ENCODE data around the gene MFAP3.

Gene MFAP3

GRCh38 chr5:154092356-154093141 is 53.8 kb downstream of the MFAP3 start:
- no peak for DNase-seq (ENCODE audit: low read depth in 3 of 3)

DNA sequence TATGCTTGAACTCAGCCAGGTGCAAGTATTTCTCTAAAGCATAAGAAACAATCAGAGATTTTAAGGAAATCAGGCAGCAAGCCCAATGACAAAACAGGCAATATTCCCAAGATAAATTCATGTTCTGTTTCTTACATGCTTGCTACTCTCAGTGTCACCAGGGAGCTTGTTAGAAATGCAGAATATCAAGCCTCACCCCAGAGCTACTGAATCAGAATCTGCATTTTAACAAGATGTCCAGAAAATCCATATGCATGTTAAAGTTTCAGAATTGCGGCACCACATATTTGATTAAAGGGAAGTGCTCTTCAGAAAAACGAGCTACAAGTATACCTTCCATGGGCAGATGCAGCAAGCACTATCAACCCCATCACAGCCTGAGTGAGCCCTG is 54.4 kb downstream of the MFAP3 start:
- DNase-seq (ENCODE audit: low read depth in 3 of 3), result no peak

DNA sequence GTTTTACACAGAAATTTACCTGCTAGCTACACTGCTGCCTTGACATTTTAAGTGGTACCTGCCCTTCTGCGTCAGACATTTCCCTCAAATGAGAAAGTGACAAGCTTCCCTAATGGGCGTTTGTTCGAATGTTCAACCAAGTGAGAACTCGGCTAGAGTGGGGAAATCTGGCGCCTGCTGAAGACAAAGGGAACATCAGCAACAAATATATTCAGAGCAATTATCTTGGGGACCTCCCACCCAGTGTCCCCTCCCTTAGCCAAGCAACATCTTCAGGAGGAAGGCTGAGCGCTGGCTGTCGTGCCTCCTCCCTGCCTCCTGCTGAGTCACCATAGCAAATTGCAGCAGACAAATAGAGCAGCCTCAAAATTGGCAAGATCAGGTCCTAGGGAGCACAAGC is 57.1 kb downstream of the MFAP3 start:
- no peak for DNase-seq (ENCODE audit: low read depth in 3 of 3)

DNA sequence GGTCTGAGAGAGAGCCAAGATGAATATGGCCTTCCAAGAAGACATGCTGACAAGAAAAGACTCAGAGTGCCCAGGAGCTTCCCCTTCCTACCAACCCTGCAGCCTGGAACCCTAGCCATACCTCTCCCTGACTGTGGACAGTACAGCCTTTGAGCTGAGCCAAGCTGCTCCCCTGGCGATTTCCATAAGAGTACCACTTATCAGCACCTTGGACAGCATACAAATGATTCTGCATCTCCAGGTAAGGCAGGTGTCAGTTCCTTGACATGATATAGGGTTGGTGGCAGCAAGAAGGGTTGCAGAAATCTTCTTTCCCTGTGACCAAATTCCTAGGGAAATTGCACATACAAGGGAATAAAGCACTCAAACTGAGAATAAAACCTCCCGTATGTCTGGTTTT is 58.3 kb downstream of the MFAP3 start:
- DNase-seq (ENCODE audit: low read depth in 3 of 3), result no peak

DNA sequence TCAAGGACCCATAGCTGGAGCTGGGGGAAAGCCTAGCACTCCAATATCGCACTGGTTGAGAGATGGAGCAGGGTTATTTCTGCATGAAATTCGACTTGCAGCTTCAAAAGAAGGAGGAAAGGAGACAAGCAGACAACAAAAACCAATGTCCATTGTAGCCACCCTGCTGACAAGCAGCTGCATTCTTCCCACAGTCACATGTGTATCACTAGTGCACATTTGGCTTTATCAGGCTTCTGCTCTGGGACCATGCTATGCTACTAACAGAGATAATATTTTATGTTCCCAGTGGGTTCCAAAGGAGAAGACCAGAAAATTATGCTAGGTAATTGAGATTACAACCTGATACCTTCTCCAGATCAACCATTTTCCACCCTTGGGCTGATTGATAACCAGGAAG is 59.7 kb downstream of the MFAP3 start:
- DNase-seq (ENCODE audit: low read depth in 3 of 3), result no peak

GRCh38 chr5:154101184-154101583 is 62.4 kb downstream of the MFAP3 start:
- no peak for DNase-seq (ENCODE audit: low read depth in 3 of 3)

DNA sequence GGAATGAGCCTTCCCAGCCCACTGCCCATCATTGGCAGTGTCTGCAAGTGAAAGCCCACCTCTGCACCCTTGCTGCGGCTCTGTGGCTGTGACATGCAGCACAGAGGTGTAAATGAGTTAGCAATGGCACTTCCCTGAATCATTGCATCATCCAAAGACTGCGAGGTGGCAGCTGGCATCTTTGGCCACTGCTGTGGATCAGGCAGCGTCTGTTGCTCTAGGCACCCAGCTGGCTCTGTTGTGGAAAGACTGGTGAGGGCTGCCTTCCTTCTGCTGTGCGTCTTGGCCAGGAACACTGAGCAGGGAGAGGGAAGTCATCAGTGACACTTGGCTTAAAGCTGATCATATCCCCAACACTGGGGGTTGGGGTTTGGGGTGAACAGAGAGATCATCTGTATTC is 64.5 kb downstream of the MFAP3 start:
- DNase-seq (ENCODE audit: low read depth in 3 of 3), result no peak

Measured in stimulated activated CD4-positive, alpha-beta T cell treated with anti-CD3 and anti-CD28 coated beads, TNF-alpha, amount 100 ng/mL, for 24 hours (primary cell).